Heart left ventricle (tissue), 16 donors: ENCODE measurements around the gene RPS26. TPM values are rescaled to one million over a fixed set of nuclear protein-coding genes. Genes with fewer than 3 reads are reported as not detected.

ENCODE experiments used
- ATAC-seq, 4 donors: fragments of 200-7000 bp; cut with Tn5 transposase; one replicate each; pipeline ENCODE4 v1.9.1; 2020 to 2022; ENCODE audit warnings: moderate library complexity in 4 of 4, mild to moderate bottlenecking in 3 of 4, moderate number of reproducible peaks in 1 of 4
- DNase-seq, 5 donors: peaks; one replicate each; pipeline ENCODE4 v3.0.0-alpha.2; 2020
- H3K27ac ChIP-seq, 12 donors: fragments of 200-600 bp; sonication (generic) in 4 of 12; one replicate each; pipeline versions ENCODE4 v1.5.0 to v1.8.0; 2016 to 2022; ENCODE audit warnings: mild to moderate bottlenecking in 2 of 12
- H3K27me3 ChIP-seq, 9 donors: fragments of 200-600 bp; sonication (generic) in 2 of 9; one replicate each; pipeline versions ENCODE4 v1.5.1 to v1.8.0; 2016 to 2022; ENCODE audit warnings: mild to moderate bottlenecking in 3 of 9
- H3K36me3 ChIP-seq, 9 donors: fragments of 200-600 bp; sonication (generic) in 2 of 9; one replicate each; pipeline versions ENCODE4 v1.5.0 to v1.8.0; 2018 to 2022; ENCODE audit warnings: mild to moderate bottlenecking in 2 of 9
- H3K4me1 ChIP-seq, 12 donors: fragments of 200-600 bp; sonication (generic) in 4 of 12; one replicate each; pipeline versions ENCODE4 v1.5.0 to v1.8.0; 2016 to 2022; ENCODE audit warnings: mild to moderate bottlenecking in 3 of 12
- H3K4me3 ChIP-seq, 12 donors: fragments of 200-600 bp; sonication (generic) in 4 of 12; one replicate each; pipeline versions ENCODE4 v1.5.0 to v1.8.0; 2017 to 2022; ENCODE audit warnings: mild to moderate bottlenecking in 9 of 12, moderate library complexity in 4 of 12
- H3K9me3 ChIP-seq, 12 donors: fragments of 200-600 bp; sonication (generic) in 4 of 12; one replicate each; pipeline versions ENCODE4 v1.5.0 to v1.8.0; 2016 to 2022; ENCODE audit warnings: mild to moderate bottlenecking in 1 of 12
- POLR2A ChIP-seq, 2 donors: fragments of 450-650 bp; IDR thresholded peaks; one replicate each; pipeline ENCODE4 v1.6.1; 2017; ENCODE audit warnings: antibody characterized with exemption in 2 of 2, mild to moderate bottlenecking in 2 of 2, moderate library complexity in 2 of 2
- WGBS, 4 donors: extraction: QIAGEN DNeasy Blood & Tissue Kit in 2 of 4; methylation state at CpG; one replicate each; pipeline versions ENCODE4 v1.1.5 to v1.1.7; 2013 to 2018; 5-methylcytosine and 5-hydroxymethylcytosine counted together
- intact Hi-C, 10 donors: fragments of 100-400 bp; cut with DNase I; formaldehyde crosslinking; loops; one replicate each; pipeline versions ENCODE4 v1.11.1 to v1.14.2; 2022
- long read RNA-seq, 3 donors: library from polyadenylated mRNA; unstranded; transcript quantifications; one replicate each; pipeline ENCODE4 v2.0.0, GENCODE V29; 2020 to 2021
- polyA plus RNA-seq, 2 donors: library from polyadenylated mRNA; stranded (reverse); fragments of 200-250 nt; gene quantifications; one replicate each; pipeline ENCODE4 v1.2.3, GENCODE V29; 2013
- total RNA-seq, 9 donors: library from RNA; depleted of rRNA in 2 of 9; stranded (reverse); fragments of >200 nt in 2 of 9; fragmentation: NEBNext Ultra II Directional in 3 of 9; extraction: Animal tissue kit (Norgen Biotek cat#: 25700) in 3 of 9; gene quantifications; one replicate each; pipeline versions ENCODE4 v1.1.0 to v1.2.4, GENCODE V29; 2016 to 2023
- TF ChIP-seq, protein P1 (sequence below), 12 donors: fragments of 200-600 bp; sonication (generic) in 4 of 12; IDR thresholded peaks; one replicate each; pipeline versions ENCODE4 v1.5.0 to v1.8.0; 2018 to 2022; ENCODE audit warnings: antibody characterized with exemption in 12 of 12, mild to moderate bottlenecking in 5 of 12
- donor health status: ischemic (EF 13 %, LVEDD 7.1; RV severe dilation, severe dysfunction).
- donor health status: healthy with polysubstance abuse.
- donor health status: DM: no; HTN: yes; CAD: no.
- donor health status: DM: no; HTN: no; CAD: no.
- donor health status: ischemic (EF 25% LVEDD 6.9; RV normal size, moderate dysfunction).
- donor health status: ischemic (EF 25% LVEDD 5.7; RV mildly dilated, moderate dysfunction).
- donor health status: healthy.
- donor health status: DM: yes; HTN: yes; CAD: no.
- donor health status: ischemic (EF 35%, LVEDD 5.7; RV mildly dilated, moderate dysfunction).
- donor health status: nonischemic (EF 11% LVEDD 7.7; RV severe dilation, severe dysfunction).
- donor health status: DM: yes; HTN: yes; CAD: no.
- donor health status: PGD.
- donor health status: ischemic (EF 29% LVEDD 5.4; RV normal size, mild dysfunction).
- donor health status: nonischemic (EF 23%, LVEDD 6.1; RV moderate dilation, normal function).

The RPS26 gene
- total RNA-seq (100 to 1,000 TPM in 2 of 9 donors, 10 to 100 TPM in 7; 11.7 to 616 (median 23.2) TPM), polyA plus RNA-seq (1,000 to 10,000 TPM in 1 of 2 donors, 100 to 1,000 TPM in 1; 933 to 1,433 TPM)
- long read RNA-seq, donor 1, partial matches to known transcripts, result 0 of 3 reads
- long read RNA-seq, donor 1, other reads (novel, unspliced or antisense), result 0 of 3 reads
- long read RNA-seq, donor 2, transcript RPS26-204 (4 exons, 1,140 nt), result major isoform, 7 of 15 reads
- long read RNA-seq, donor 2, partial matches to known transcripts, result 2 of 15 reads
- long read RNA-seq, donor 2, other reads (novel, unspliced or antisense), result 3 of 15 reads
- long read RNA-seq, donor 3, partial matches to known transcripts, result 0 of 4 reads
- long read RNA-seq, donor 3, other reads (novel, unspliced or antisense), result 0 of 4 reads

DNA sequence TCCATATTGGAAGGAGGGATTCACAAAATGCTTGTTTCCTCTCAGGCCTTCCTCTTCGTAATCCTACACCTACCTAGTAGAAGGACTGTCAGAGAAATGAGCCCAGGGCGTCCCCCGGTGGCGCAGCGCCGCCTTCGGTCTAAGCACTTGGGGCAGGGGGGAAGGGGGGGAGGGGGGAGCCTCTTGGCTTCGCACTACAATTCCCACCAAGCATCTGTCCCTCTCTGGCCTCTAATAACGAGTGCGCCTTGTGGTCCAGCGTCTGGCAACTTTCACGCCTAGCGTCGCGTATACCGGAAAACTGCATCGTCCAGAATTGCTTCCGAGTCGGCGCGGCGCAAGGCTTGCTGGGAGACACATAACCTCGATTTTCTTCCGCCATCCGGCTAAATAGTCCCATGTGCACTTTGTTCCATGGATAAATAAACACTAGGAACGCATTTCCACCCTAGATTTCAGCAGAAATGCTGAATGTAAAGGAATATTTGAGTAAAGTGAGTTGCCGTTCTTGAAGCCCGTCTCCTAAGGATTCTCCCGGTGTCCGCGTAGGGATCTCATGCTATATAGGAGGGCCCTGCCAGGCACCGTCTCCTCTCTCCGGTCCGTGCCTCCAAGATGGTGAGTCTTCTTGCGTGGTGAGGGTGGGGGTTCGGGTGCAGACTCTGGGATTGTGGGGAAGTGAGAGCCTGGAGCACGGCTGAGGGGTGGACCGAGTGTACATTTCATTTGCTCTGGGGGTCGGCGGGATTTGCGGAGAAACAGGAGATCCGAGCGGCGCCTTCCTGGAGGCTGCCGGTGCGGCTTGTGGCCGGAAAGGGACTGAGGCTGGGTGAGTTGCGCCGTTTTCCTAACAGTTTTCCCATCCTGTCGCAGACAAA lies at the start of gene RPS26:
Gene RPS26, plus strand, starts transcription at position 367 of the 878 bp plus-strand sequence. Its CDS starts 249 bp downstream, at position 616.
- intact Hi-C loops, result loop anchor here (1.0 to 10.0 kb wide), 11 partner anchors 44 to 299 kb away; partner anchors contain the start of genes SUOX (in 9 of the 10), GDF11 (in 2 of the 10), RPL41 (in 2 of the 10) and ZC3H10 (in 2 of the 10)
- Histone ChIP-seq H3K4me1 (peaks cover 3 to 23% (median 17%) of the 10 kb centered on the region in 12 donors), H3K27ac (peak within 1 kb of the TSS; percentile 89 to 99 (median 96)), H3K9me3 (no peaks in the 10 kb centered on the region), H3K27me3 (no peaks in the 10 kb centered on the region), H3K36me3 (peaks cover 0 to 46% (median 38%) of the 10 kb centered on the region in 9 donors), H3K4me3 (peak within 1 kb of the TSS; percentile 66 to 97 (median 83))
- ATAC-seq, result peak; percentile 96 to 98 (median 97)
- peak in 1 of 2 donors; percentile 52 for TF ChIP-seq POLR2A (IDR thresholded peaks at IDR 0.05)
- TF ChIP-seq, protein P1, sequence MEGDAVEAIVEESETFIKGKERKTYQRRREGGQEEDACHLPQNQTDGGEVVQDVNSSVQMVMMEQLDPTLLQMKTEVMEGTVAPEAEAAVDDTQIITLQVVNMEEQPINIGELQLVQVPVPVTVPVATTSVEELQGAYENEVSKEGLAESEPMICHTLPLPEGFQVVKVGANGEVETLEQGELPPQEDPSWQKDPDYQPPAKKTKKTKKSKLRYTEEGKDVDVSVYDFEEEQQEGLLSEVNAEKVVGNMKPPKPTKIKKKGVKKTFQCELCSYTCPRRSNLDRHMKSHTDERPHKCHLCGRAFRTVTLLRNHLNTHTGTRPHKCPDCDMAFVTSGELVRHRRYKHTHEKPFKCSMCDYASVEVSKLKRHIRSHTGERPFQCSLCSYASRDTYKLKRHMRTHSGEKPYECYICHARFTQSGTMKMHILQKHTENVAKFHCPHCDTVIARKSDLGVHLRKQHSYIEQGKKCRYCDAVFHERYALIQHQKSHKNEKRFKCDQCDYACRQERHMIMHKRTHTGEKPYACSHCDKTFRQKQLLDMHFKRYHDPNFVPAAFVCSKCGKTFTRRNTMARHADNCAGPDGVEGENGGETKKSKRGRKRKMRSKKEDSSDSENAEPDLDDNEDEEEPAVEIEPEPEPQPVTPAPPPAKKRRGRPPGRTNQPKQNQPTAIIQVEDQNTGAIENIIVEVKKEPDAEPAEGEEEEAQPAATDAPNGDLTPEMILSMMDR (IDR thresholded peaks at IDR 0.05), result peak; percentile 22 to 65 (median 50)
- DNase-seq, result peak; percentile 95 to 99 (median 97)
- WGBS, 4 donors, result 0 to 1% (median 0%) methylated on average over 44 to 50 of the region's 50 CpGs

DNA sequence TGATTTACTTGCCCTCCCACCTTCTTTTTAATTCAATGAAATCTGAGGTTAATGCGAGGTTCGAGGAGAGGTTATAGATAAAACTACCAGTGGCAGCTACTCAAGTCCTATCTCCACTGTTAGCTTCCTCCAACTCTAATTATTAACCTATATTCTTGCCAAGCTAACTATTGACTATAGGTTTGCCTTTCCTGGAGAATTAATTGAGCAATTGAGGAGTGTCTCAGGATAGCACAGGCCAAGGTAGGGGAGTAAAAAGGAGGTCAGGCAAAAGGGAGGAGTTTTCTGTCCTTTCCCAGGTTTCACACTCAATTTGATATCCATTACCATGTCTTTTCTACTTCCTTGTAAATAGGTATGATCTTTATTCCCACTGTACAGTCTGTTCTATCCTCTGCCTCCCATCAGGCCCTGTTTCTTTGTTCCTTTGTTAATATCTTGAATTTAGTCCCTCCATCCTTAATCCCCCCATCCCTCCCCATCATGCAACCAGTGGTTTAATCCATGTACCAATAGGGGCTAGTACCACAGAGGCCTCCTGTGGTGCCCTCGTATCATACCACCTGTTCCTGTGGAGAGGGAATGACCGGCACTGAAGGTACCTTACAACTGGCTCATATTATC lies 48.4 kb upstream of the RPS26 start:
- no peak overlapping the region for H3K4me3 ChIP-seq
- intact Hi-C loops, result loop anchor here in 2 of 10 donors (5.0 to 10.0 kb wide), 2 partner anchors 34 to 51 kb away; partner anchors contain the start of gene RPS26 (in 1 of the 2)
- DNase-seq (no peak), ATAC-seq (no peak)
- H3K36me3 ChIP-seq, result peaks cover 0 to 74% (median 69%) of the 10 kb centered on the region in 9 donors
- 83 to 89% (median 84%) methylated on average over 4 of the region's 4 CpGs for WGBS, 4 donors
- H3K27ac ChIP-seq, result no peak overlapping the region
- no peaks in the 10 kb centered on the region for H3K9me3 ChIP-seq
- no peak for TF ChIP-seq POLR2A (IDR thresholded peaks at IDR 0.05)
- TF ChIP-seq, protein P1 (IDR thresholded peaks at IDR 0.05), result no peak
- H3K27me3 ChIP-seq, result no peaks in the 10 kb centered on the region
- peaks cover 0 to 17% (median 10%) of the 10 kb centered on the region in 12 donors for H3K4me1 ChIP-seq

DNA sequence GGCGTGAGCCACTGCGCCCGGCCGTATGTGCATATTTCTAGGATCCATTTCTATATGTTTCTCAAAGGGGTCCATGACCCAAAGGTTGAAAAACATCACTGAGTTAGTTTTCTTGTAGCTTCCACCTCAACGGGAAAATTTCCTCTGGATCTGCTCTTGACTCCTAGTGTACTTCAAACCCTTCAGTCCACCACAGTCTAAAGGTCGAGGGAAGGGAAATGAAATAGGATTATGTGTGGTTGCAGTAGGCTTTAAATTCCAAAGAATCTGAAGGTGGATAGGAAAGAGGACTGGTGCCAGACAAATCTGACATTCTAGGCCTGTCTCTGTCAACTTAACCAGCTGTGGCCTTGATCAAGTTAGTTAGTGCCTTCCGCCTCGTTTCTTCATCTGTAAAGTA lies 46.4 kb upstream of the RPS26 start:
- H3K27me3 ChIP-seq, result no peaks in the 10 kb centered on the region
- H3K4me3 ChIP-seq, result no peak overlapping the region
- no peaks in the 10 kb centered on the region for H3K9me3 ChIP-seq
- DNase-seq (no peak), ATAC-seq (no peak)
- no peak overlapping the region for H3K27ac ChIP-seq
- TF ChIP-seq, protein P1 (IDR thresholded peaks at IDR 0.05), result no peak
- no peak for TF ChIP-seq POLR2A (IDR thresholded peaks at IDR 0.05)
- WGBS, 4 donors, result 83 to 84% (median 84%) methylated on average over 8 of the region's 8 CpGs
- intact Hi-C loops, result loop anchor here in 5 of 10 donors (5.0 to 10.0 kb wide), 3 partner anchors 47 to 122 kb away; partner anchors contain the start of genes RPS26 (in 3 of the 5), RPL41 (in 2 of the 5) and ZC3H10 (in 2 of the 5)
- peaks cover 0 to 58% (median 53%) of the 10 kb centered on the region in 9 donors for H3K36me3 ChIP-seq
- H3K4me1 ChIP-seq, result peaks cover 0 to 21% (median 11%) of the 10 kb centered on the region in 12 donors
